NCI-H748 (cell line): ENCODE measurements around the gene FZD2.
A peak's percentile ranks its signal among the peaks of the same experiment; 100 is the strongest.
"Not testable (repeated sequence)": the region's sequence is repeated elsewhere in the genome, so short reads cannot be mapped to it uniquely, and the experiment has no call there.

ENCODE experiments used
- DNase-seq: peaks from one replicate; lab custom pipeline; 2025; ENCODE audit not compliant: unreplicated experiment; lab: John Stamatoyannopoulos, UW

The FZD2 gene

DNA sequence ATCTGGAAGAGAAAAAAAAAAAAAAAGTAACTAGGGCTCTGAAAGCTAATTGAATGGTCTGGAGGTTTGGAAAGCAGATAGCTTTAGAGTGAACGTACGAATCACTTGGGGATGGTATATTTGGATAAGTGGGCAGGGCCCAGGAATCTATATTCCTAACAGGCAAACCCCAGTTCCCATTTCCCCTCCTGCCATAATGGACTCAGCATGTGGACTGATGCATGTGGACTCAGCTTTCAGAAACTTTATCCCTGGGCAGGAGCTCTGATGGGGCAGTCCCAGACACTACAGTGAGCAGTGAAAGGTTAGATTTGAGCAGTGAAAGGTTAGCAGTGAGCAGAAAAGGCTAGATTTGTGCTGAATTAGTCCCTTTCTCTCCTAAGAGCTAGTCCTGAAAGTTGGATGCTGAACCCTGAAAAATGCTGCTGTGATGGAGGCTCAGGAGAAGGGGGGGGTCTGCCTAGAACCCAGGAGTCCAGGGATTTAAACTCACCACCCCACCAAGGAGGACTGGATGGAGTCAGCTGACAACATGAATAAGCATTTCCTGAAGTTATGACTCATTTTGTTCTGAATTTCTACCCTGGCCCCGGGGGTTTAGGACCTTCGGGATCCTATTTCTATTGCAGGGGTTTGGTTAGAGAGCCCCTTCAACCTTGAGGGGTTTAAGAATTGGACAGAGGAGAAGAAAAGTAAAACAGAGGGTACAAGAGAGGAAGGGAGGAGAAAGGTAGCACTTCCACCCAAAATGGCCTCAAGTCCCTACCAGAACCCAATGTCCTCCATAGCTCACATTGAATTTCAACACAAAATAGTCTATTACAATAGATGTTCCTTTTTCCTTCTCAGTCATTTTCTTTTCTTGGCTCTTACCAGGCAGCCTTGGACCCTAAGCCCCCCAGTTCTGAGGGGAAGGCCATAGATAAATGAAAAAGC, 10.3 kb upstream of the FZD2 start:
- no peak for DNase-seq

DNA sequence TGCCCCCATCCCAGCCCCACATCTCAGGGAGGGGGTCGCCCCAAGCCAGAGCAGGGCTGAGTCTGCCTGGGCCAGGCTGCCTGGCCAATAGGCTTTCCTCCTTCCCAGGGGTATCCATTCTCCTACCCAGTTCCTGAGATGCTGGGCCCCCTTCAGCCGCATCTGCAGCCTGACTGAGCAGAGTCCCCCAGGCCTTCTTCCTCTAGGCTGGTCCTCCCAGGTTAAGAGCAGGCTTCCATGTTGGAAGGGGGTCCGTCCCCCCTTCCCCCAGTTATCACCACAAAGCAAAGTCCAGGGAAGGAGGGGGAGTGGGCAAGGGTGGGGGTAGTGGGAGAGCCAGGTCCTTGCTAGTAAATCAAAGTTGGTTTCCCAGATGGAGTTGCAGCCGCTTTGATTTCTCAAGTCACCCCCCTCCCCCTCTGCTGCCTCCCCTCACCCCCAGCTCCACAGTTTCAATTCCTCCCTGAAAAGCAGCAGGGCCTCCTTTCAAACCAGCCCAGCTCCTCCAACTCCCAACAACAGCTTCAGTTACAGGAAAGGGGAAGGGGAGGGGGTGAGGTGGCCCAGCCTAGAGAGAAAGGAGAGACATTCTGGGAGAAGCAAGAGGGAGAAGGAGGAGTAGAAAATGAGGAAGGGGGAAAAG, 9.5 kb upstream of the FZD2 start:
- no peak for DNase-seq

DNA sequence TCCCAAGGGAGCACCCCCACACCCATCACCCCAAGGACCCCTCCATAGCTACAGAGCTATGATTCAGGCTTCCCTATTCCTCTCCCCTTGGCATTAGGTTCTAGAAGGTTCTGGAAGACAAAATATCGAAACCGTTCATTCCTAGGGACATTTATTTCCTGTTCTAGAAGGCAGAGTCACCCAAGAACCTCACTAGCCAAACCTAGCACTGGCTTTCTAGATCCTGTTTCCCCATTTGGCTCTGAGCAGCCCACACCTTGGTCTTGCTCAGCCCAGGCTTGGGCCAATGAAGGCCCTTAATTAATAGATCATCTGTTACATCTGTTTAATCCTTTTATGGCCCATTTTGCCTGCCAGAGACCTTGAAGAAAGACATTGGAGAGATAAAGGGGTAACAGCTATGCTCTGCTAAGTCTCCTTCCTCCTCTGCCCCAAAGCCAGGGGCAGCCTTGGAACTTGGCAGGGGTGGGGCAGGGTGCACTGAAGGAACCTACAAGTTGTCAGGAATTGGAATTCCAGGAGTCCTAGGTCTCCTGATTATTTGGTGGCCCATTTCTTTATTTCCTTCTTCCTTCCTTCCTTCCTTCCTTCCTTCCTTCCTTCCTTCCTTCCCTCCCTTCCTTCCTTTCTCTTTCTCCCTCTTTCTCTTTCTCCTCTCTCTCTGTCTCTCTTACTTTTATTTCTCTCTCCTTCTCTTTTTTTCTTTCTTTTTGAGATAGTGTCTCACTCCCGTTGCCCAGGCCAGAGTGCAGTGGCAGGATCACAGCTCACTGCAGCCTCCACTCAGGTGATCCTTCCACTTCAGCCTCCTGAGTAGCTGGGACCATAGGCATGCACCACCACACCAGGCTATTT, 8.7 kb upstream of the FZD2 start:
- no peak for DNase-seq

DNA sequence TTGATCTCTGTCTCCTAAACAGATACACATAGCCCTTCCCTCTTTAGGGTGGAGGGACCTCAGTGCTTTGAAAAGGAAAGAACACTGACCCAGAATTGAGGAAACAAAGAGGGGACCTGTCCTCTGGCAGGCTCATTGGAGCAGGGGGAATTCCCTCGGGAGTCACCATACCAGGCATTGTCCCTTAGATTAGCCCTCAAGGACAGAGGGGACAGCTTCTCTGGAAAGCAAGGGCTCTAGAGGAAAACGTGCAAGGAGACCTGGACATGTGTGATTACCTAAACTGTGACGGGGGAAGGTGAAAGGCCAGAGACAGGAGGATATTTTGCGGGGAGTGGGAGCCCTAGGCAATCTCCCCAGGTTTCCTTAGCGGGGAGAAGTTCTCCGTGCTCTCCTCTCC, 7.6 kb upstream of the FZD2 start:
- no peak for DNase-seq

DNA sequence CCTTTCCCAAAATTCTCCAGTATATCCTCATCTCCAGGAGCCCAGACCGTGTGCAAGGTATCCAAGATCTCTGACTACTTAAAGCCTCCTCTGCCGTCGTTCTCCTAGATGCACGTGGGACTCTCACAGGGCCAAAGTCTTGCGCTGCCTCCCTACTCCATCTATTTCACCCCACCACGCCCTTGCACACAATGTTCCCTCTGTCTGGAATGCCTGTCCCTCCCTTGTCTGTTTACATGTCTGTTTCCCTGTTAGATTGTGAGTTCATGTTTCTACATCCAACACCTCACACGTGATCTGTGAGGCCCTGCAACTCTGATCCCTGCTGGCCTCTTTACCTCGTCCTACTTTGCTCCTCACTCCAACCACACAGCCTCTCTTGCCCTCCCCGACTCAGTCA, 4.9 kb upstream of the FZD2 start:
- DNase-seq: no peak

DNA sequence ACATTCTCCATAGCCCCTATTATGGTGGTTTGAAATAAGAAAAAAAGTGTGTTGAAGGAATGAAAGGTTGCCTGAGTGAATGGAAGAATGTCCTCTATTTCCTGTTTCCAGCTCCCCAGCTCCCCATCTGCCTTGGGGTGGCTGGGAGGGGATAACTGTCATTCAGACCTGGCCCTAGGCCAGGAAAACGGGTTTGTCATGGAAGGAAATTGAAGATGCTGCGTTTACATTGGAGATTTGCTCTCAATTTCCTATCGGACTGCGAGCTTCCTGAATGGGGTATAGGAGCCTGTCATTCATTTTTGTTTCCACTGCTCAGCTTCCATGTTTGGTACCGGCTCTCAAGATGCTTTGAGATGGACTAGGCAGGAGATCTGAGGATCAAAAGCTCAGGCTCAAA, 2.2 kb upstream of the FZD2 start:
- DNase-seq: peak; percentile 20

DNA sequence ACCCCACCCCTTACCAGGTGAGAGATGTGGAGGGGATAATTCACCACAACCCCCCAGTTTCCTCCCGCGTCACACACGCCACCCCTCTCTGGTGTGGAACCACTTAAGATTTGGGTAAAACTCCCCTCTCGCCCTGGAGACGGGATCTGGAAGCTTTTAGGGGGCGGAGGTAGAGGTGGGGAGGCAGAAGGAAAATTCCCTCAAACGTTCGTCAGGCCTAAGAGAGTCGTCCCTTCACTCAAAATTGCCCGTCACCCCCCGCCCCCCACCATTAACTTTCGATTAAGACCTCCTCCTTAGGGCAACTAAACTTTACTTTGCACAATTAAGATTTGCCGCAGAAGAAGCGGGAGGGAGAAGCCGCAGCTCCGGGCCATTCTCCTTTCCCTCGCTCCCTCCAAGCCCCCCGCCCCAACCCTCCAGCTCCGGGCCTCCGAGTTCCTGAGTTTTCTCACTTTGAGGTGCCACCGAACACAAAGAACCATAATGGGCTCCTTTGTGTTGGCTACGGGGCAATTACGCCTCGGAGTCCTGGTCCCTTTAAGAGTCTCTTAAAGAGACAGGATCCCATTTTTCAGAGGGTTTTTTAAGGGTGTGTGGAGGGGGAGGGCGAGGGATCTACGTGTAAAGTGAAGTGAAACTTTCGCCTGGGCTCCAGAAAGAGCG, 985 bp upstream of the FZD2 start:
- DNase-seq: peak; percentile 74

DNA sequence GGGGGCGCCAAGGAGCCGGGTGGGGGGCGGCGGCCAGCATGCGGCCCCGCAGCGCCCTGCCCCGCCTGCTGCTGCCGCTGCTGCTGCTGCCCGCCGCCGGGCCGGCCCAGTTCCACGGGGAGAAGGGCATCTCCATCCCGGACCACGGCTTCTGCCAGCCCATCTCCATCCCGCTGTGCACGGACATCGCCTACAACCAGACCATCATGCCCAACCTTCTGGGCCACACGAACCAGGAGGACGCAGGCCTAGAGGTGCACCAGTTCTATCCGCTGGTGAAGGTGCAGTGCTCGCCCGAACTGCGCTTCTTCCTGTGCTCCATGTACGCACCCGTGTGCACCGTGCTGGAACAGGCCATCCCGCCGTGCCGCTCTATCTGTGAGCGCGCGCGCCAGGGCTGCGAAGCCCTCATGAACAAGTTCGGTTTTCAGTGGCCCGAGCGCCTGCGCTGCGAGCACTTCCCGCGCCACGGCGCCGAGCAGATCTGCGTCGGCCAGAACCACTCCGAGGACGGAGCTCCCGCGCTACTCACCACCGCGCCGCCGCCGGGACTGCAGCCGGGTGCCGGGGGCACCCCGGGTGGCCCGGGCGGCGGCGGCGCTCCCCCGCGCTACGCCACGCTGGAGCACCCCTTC, 484 bp downstream of the FZD2 start:
- DNase-seq: peak; percentile 72

DNA sequence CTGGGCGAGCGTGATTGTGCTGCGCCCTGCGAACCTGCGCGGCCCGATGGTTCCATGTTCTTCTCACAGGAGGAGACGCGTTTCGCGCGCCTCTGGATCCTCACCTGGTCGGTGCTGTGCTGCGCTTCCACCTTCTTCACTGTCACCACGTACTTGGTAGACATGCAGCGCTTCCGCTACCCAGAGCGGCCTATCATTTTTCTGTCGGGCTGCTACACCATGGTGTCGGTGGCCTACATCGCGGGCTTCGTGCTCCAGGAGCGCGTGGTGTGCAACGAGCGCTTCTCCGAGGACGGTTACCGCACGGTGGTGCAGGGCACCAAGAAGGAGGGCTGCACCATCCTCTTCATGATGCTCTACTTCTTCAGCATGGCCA, 1.0 kb downstream of the FZD2 start:
- DNase-seq: no peak

DNA sequence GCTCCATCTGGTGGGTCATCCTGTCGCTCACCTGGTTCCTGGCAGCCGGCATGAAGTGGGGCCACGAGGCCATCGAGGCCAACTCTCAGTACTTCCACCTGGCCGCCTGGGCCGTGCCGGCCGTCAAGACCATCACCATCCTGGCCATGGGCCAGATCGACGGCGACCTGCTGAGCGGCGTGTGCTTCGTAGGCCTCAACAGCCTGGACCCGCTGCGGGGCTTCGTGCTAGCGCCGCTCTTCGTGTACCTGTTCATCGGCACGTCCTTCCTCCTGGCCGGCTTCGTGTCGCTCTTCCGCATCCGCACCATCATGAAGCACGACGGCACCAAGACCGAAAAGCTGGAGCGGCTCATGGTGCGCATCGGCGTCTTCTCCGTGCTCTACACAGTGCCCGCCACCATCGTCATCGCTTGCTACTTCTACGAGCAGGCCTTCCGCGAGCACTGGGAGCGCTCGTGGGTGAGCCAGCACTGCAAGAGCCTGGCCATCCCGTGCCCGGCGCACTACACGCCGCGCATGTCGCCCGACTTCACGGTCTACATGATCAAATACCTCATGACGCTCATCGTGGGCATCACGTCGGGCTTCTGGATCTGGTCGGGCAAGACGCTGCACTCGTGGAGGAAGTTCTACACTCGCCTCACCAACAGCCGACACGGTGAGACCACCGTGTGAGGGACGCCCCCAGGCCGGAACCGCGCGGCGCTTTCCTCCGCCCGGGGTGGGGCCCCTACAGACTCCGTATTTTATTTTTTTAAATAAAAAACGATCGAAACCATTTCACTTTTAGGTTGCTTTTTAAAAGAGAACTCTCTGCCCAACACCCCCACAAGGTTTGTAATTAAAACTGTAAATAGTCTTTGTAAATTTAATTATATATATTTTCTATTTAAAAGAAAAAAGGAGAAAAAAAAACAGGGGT, 1.7 kb downstream of the FZD2 start:
- DNase-seq: no peak

DNA sequence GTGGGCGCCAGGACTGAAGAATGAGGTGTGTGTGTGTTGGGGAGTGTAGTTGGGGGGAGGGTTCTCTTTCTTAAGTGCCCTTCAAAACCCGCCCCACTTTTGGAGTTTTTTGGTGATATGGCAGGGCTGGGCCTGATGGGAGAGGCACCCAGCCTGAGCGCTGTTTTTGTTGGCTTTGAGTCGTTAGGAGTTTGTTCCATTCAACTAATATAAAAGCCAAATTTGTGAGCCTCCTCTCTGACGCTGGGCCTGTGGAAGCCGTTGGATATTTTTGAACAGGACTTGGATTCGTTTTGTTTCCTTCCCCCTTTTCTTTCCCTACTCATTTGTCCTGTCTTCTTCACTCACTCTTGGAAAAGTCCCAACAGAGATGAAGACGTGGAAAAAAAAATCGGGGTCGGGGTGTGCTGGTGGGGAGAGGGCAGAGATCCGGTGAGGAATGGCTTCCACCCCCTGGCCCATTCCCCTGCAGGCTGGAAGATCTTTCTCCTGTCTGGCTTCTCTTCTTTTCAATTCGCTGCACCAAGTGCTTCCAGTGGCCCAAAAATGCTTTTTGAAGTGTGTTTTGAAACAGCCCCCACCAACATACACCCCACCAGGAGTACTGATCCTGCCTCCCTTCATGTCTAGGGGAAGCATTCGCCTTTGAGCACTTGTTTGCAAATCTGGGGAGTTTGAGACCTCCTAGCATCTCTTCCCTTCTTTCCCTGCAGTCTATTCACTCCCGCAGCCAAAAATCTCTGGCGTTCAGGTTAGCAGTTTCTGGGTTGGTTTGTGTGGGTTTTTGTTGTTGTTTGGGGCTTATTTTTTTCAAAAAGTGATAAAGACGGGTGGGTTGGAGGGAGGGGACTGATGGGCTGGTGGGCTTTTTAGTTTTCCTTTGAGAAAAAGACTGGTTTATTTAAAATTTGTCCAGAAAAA, 2.6 kb downstream of the FZD2 start:
- DNase-seq: no peak

DNA sequence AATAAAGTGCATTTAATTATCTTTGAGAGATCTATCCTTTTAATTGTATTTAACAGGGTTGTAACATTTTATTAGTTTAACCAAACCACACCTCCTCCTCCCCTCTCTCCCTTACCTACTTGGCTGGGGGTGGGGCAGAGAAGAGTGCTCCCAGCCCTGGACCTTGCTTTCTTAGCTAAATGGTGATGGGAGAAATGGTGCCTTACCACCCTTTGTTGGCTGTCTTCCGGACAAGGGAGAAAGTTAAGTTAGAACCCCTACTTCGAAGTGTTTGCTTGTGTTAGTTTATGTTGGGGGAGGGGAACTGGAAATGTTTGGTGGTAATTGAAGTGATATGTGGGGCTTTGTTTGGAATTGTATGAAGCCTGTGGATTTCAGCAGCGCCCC, 3.9 kb downstream of the FZD2 start:
- DNase-seq: no peak

DNA sequence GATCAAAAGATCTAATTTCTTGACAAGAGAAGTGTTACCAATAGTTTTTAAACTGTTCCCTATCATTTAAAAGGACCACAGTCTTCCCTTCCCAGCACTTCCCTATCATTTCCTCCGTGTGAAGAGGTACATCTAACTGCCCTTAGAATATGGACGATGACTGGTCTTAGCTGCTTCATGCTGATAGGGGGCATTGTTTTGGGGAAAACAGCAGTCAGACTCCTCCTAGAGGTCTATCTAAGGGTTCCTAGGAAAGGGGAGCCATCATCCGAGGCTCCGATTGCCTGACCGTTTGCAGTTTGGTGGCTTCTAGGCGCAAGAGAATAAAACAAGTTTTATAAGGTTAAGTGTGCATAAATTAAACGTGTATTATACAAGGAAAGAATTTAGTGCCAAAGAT, 7.1 kb downstream of the FZD2 start:
- DNase-seq: no peak

DNA sequence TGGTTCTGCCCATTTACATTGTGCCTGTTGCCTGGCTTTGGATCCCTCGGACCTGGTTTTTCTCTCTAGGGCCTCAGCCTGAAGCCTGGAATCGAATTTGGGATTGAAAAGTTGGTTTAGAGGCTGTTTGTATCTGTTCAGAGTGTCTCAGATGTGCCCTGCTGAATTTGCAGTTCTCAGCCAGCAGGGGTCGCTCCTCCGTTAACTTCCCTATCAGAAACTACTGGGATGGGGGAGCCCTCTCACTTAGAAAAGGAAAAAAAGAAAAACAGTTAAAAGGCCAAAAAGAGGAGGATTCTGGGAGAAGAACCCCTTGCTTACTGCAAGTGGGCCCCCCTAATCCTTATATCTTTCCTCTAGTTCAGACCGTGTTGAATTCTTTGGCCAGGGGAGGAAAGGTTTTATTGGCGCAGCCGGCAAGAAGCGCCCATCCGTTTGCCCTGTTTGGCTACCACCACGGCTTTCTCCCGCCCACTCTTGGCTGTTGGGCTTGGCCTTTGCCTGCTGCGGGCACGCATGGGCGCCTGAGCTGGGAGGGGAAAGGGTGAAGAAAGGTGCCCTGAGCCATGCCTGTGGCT, 8.7 kb downstream of the FZD2 start:
- DNase-seq: peak; percentile 10

DNA sequence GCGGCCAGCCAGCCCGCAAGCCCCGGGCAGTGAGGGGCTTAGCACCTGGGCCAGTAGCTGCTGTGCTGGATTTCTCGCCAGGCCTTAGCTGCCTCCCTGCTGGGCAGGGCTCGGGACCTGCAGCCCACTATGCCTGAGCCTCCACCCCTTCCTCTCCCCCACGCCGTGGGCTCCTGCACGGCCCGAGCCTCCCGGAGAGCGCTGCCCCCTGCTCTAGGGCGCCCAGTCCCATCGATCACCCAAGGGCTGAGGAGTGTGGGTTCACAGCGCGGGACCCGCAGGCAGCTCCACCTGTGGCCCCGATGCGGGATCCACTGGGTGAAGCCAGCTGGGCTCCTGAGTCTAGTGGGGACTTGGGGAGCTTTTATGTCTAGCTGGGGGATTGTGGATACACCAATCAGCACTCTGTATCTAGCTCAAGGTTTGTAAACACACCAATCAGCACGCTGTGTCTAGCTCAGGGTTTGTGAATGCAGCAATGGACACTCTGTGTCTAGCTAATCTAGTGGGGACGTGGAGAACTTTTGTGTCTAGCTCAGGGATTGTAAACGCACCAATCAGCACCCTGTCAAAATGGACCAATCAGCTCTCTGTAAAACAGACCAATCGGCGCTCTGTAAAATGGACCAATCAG, 11.1 kb downstream of the FZD2 start:
- DNase-seq: not testable (repeated sequence)

DNA sequence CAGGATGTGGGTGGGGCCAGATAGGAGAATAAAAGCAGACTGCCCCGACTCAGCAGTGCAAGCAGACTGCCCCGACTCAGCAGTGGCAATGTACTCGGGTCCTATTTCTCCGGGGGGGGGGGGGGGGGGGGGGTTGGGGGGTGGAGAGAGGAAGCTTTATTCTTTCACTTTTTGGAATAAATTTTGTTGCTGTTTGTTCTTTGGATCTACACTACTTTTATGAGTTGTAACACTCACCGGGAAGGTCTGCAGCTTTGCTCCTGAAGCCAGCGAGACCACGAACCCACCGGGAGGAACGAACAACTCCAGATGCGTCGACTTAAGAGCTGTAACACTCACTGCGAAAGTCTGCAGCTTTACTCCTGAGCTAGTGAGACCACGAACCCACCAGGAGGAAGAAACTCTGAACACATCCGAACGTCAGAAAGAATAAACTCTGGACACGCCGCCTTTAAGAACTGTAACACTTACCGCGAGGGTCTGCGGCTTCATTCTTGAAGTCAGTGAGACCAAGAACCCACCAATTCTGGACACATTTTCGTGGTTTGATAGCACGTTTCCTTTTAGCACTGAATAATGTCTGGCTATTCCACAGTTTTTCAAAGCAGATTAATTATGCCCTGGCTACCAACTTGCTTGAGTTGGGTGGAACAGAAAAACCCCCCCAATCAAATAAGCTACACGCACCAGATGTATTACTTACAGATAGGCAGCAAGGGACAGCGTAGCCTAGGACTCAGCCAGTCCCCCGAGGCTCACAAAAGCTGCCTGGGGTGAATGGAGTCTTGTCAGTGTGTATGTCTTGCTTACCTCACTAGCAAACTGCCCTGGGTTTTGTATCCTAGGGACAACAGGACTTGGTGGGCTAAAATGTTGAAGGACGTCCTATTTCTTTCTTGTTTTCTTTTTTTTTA, 11.9 kb downstream of the FZD2 start:
- no peak for DNase-seq

DNA sequence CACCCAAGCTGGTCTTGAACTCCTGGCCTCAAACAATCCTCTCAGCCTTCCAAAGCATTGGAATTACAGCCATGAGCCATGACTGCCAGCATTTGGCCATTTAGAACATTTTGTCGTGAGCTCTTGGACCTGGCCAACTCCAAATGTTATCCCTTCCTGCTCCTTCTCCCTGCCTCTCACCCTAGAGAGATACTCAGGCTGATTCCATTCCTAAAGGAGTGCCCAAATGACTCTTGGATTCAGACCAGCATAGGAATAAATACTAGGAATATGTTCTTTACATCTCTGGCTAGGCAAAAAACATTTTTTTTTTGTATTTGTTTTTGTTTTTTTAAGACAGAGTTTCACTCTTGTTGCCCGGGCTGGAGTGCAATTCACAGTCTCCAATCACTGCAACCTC, 15.5 kb downstream of the FZD2 start:
- DNase-seq: no peak
